Caco-2 (cell line): Measurements from ENCODE around the gene PRMT2. TPM values are rescaled to one million over a fixed set of nuclear protein-coding genes. Genes with fewer than 3 reads are reported as not detected.

Experiments used
- BruUV-seq: library from RNA; stranded (reverse); fragments of 400-500 nt; replicated peaks from 2 replicates; lab custom pipeline; 2021; lab: Mats Ljungman, UMichigan
- CTCF ChIA-PET: fragments of 300-600 bp; sonication (Branson Sonifier 250); formaldehyde crosslinking; loops from one replicate; lab custom pipeline; 2022; ENCODE audit warnings: antibody characterized with exemption; lab: Charles Lee
- POLR2A ChIA-PET: fragments of 300-600 bp; sonication (Branson Sonifier 250); formaldehyde crosslinking; loops from one replicate; lab custom pipeline; 2022; ENCODE audit warnings: antibody characterized with exemption; lab: Charles Lee
- DNase-seq, 2 experiments: peaks; one replicate each; pipeline versions ENCODE4 v3.0.0 to v3.0.0-alpha.2; 2020 to 2022
- H3K27me3 ChIP-seq: replicated peaks from 2 replicates; pipeline ENCODE4 v1.6.0; 2011; ENCODE audit warnings: low read length; ENCODE audit not compliant: control insufficient read depth, insufficient read depth
- H3K36me3 ChIP-seq: 2 replicates; pipeline ENCODE4 v1.5.1; 2011; ENCODE audit warnings: low read length; ENCODE audit not compliant: control insufficient read depth, insufficient read depth
- H3K4me1 ChIP-seq: fragments of 250-450 bp; sonication (Bioruptor Pico); 2 replicates; pipeline ENCODE4 v1.5.1; 2020; ENCODE audit warnings: mild to moderate bottlenecking
- H3K4me3 ChIP-seq: 2 replicates; pipeline ENCODE4 v1.5.1; 2011; ENCODE audit warnings: low read depth, mild to moderate bottlenecking, control low read depth, low read length
- H3K9me3 ChIP-seq: fragments of 250-450 bp; sonication (Bioruptor Pico); 2 replicates; pipeline ENCODE4 v1.5.1; 2020; ENCODE audit warnings: mild to moderate bottlenecking, moderate library complexity
- H3K27ac Mint-ChIP-seq: one replicate; pipeline ENCODE4 v1.8.0; 2022; ENCODE audit warnings: mixed read lengths; ENCODE audit not compliant: unreplicated experiment
- H3K27me3 Mint-ChIP-seq: one replicate; pipeline ENCODE4 v1.8.0; 2022; ENCODE audit warnings: mixed read lengths; ENCODE audit not compliant: insufficient read depth, unreplicated experiment
- H3K36me3 Mint-ChIP-seq: one replicate; pipeline ENCODE4 v1.8.0; 2022; ENCODE audit warnings: mild to moderate bottlenecking, mixed read lengths; ENCODE audit not compliant: insufficient read depth, unreplicated experiment
- H3K4me1 Mint-ChIP-seq: one replicate; pipeline ENCODE4 v1.8.0; 2022; ENCODE audit warnings: low read depth, mixed read lengths; ENCODE audit not compliant: unreplicated experiment
- H3K4me3 Mint-ChIP-seq: one replicate; pipeline ENCODE4 v1.8.0; 2022; ENCODE audit warnings: mild to moderate bottlenecking, moderate library complexity, mixed read lengths; ENCODE audit not compliant: unreplicated experiment
- H3K9me3 Mint-ChIP-seq: one replicate; pipeline ENCODE4 v1.8.0; 2022; ENCODE audit warnings: mixed read lengths; ENCODE audit not compliant: unreplicated experiment
- intact Hi-C: fragments of 100-400 bp; cut with micrococcal nuclease; formaldehyde crosslinking; loops from one replicate; pipeline ENCODE4 v1.10.0; 2022; ENCODE audit not compliant: unreplicated experiment
- total RNA-seq: library from RNA; stranded (reverse); gene quantifications from 2 replicates; pipeline ENCODE4 v1.2.3, GENCODE V29; 2022
- TF ChIP-seq, protein P1 (sequence below), 2 experiments: fragments of 200-600 bp in 1 of 2; IDR thresholded peaks; 1 replicate in 1 of 2; 2 replicates in 1 of 2; pipeline versions ENCODE4 v1.5.1 to v1.8.0; 2011 to 2022; ENCODE audit warnings: antibody characterized with exemption in 1 of 2, control low read depth in 1 of 2, inconsistent platforms in 1 of 2, low read depth in 1 of 2, low read length in 1 of 2, mild to moderate bottlenecking in 1 of 2, moderate library complexity in 1 of 2; ENCODE audit not compliant: insufficient read depth in 1 of 2, severe bottlenecking in 1 of 2, unreplicated experiment in 1 of 2

PRMT2 gene
- total RNA-seq, 1 experiment from 2014 or later = 56.2 TPM

DNA sequence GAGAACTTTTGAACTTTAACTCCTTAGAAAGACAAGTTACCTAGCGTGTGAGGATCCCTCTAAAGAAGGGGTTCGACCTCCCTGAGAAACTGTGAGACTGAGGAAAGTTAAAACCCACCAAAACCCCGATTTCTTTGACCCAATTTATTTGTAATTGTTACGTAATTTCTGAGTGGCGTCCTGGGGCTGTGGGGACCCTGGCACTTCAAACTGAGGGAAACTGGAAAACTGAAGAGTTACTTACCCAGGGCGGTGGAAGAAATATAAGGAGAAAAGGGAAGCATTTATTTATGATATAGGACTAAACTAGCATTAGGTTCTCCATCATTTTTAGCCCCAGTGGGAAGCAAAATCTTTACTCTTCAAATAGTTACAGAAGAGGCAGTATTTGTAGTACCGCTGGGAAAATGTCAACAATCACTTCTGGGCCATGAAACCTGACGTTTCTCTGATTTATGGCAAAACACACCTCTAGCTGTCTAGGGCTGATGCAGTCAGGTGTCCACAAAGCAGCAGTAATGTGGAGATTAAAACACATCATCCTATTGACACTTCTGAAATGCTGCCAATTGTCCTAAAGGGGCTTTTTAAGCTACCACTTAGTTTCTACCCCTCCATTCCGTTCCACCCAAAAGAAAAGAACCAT lies 31.0 kb upstream of the PRMT2 start:
- no peaks in the 10 kb centered on the region for H3K27me3 ChIP-seq
- intact Hi-C loops = no loop called here
- no peaks in the 10 kb centered on the region for H3K9me3 Mint-ChIP-seq
- no peaks in the 10 kb centered on the region for H3K36me3 Mint-ChIP-seq
- no peaks in the 10 kb centered on the region for H3K27me3 Mint-ChIP-seq
- BruUV-seq = no TSS peak
- H3K36me3 ChIP-seq = no peaks in the 10 kb centered on the region
- H3K9me3 ChIP-seq = no peaks in the 10 kb centered on the region
- H3K4me3 ChIP-seq = no peak overlapping the region
- no peak overlapping the region for H3K27ac Mint-ChIP-seq
- H3K4me3 Mint-ChIP-seq = no peak overlapping the region
- TF ChIP-seq, protein P1, sequence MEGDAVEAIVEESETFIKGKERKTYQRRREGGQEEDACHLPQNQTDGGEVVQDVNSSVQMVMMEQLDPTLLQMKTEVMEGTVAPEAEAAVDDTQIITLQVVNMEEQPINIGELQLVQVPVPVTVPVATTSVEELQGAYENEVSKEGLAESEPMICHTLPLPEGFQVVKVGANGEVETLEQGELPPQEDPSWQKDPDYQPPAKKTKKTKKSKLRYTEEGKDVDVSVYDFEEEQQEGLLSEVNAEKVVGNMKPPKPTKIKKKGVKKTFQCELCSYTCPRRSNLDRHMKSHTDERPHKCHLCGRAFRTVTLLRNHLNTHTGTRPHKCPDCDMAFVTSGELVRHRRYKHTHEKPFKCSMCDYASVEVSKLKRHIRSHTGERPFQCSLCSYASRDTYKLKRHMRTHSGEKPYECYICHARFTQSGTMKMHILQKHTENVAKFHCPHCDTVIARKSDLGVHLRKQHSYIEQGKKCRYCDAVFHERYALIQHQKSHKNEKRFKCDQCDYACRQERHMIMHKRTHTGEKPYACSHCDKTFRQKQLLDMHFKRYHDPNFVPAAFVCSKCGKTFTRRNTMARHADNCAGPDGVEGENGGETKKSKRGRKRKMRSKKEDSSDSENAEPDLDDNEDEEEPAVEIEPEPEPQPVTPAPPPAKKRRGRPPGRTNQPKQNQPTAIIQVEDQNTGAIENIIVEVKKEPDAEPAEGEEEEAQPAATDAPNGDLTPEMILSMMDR (IDR thresholded peaks at IDR 0.05; ENCODE audit: insufficient read depth in 1 of 2, low read depth in 1 of 2, low read length in 1 of 2, severe bottlenecking in 1 of 2, unreplicated experiment in 1 of 2) = no peak
- ChIA-PET POLR2A (no interaction called here), CTCF (no interaction called here)
- no peaks in the 10 kb centered on the region for H3K4me1 ChIP-seq
- H3K4me1 Mint-ChIP-seq = no peaks in the 10 kb centered on the region
- DNase-seq = no peak

DNA sequence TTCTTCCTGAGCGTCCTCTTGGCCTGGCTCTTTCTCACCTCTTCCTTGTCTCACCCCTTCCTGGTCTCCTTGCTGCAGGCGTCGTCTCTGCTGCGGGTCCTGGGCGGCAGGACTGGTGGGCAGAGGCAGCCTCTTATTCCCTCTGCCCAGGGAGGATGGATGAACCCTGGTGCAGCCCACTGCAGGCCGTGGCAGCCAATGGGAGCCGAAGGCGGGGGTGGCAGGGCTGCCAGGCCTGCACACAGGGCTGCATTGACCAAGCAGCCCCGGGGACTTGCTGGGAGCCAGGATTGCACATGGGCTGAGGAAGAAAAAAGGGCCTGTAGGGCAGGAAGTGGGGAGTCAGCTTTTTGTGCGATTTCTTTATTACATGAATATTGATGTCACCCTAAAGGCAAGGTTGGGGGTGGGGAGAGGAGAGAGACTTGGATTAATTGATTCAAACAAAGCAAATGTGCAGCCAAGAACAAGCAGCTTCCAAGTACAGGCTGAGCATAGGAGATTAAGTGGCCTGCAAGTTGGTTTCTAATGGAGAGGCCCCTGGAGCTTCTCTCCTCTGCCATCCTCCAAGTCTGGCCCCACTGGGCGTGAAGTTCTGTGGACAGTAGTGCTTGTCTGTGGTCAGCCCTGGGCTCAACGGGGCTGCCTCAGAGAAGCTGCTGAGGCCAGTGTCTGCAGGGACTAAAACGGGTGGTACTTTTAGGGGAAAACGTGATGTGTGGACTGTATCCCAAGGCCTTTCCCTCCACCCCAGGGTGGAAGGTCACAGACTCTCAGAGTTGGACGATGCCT lies 30.3 kb upstream of the PRMT2 start, which contains the start of gene S100B:
S100B (minus strand) TSS at position 108 of the 792 bp plus-strand sequence. CDS start 2,667 bp downstream, outside the sequence.
- H3K9me3 Mint-ChIP-seq = no peaks in the 10 kb centered on the region
- no peak for DNase-seq
- H3K9me3 ChIP-seq = no peaks in the 10 kb centered on the region
- TF ChIP-seq, protein P1 (IDR thresholded peaks at IDR 0.05; ENCODE audit: insufficient read depth in 1 of 2, low read depth in 1 of 2, low read length in 1 of 2, severe bottlenecking in 1 of 2, unreplicated experiment in 1 of 2) = no peak
- no peaks in the 10 kb centered on the region for H3K27me3 ChIP-seq
- H3K27ac Mint-ChIP-seq = no peak within 1 kb of the TSS
- no TSS peak for BruUV-seq
- no peaks in the 10 kb centered on the region for H3K36me3 Mint-ChIP-seq
- no peaks in the 10 kb centered on the region for H3K36me3 ChIP-seq
- no peak within 1 kb of the TSS for H3K4me3 ChIP-seq
- ChIA-PET POLR2A (no interaction called here), CTCF (no interaction called here)
- intact Hi-C loops = no loop called here
- H3K4me1 Mint-ChIP-seq = no peaks in the 10 kb centered on the region
- H3K27me3 Mint-ChIP-seq = no peaks in the 10 kb centered on the region
- H3K4me3 Mint-ChIP-seq = no peak within 1 kb of the TSS
- no peaks in the 10 kb centered on the region for H3K4me1 ChIP-seq

DNA sequence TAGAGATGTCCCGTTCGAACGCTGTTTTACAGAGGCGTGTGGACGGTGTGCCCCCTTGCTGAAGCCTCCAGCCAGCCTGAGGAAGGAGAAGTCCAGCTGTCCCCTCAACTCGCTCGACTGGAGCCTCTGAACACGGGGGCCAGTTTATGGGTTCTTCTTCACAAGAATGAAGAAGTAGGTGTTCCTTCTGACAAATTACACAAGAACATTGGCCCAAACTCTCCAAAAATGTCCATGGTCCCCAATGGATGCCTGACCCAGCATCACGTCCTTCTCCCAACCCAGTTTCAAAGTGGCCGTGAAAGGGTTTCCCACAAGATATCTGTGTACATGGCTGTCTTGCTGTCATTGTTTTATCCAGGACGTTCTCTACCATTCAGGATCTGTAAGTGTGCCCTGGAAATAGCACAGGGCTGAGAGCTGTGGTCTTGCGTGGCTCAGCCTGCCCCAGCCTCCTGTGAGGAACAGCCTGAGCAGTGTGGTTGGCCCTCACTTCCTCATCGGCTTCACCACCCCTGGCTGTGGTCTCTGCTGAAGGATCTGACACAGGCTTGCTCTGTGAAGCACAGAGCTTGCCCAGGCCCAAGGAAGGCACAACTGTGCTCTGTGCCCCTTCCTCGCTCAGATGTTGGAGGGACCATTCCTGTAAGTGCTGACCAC lies 29.6 kb upstream of the PRMT2 start:
- Histone ChIP-seq H3K4me3 (no peak overlapping the region), H3K27me3 (no peaks in the 10 kb centered on the region), H3K4me1 (no peaks in the 10 kb centered on the region), H3K36me3 (no peaks in the 10 kb centered on the region), H3K9me3 (no peaks in the 10 kb centered on the region)
- H3K36me3 Mint-ChIP-seq = no peaks in the 10 kb centered on the region
- BruUV-seq = no TSS peak
- H3K27me3 Mint-ChIP-seq = no peaks in the 10 kb centered on the region
- H3K27ac Mint-ChIP-seq = no peak overlapping the region
- intact Hi-C loops = no loop called here
- TF ChIP-seq, protein P1 (IDR thresholded peaks at IDR 0.05; ENCODE audit: insufficient read depth in 1 of 2, low read depth in 1 of 2, low read length in 1 of 2, severe bottlenecking in 1 of 2, unreplicated experiment in 1 of 2) = no peak
- H3K4me3 Mint-ChIP-seq = no peak overlapping the region
- CTCF ChIA-PET = no interaction called here
- POLR2A ChIA-PET = no interaction called here
- H3K9me3 Mint-ChIP-seq = no peaks in the 10 kb centered on the region
- no peak for DNase-seq
- H3K4me1 Mint-ChIP-seq = no peaks in the 10 kb centered on the region
